GM12865 (cell line): Measurements from ENCODE around the gene AMIGO1.

Experiments
- DNase-seq: peaks from one replicate; pipeline ENCODE4 v3.0.0; 2010; ENCODE audit warnings: low read depth
- H3K4me3 ChIP-seq: 2 replicates; pipeline ENCODE4 v1.5.1; 2011; ENCODE audit warnings: mild to moderate bottlenecking, low read depth, low read length, control low read depth
- TF ChIP-seq, protein P1 (sequence below): IDR thresholded peaks from 2 replicates; pipeline ENCODE4 v1.5.1; 2011; ENCODE audit warnings: low read length, control low read depth, low read depth, inconsistent platforms; ENCODE audit not compliant: insufficient read depth; ENCODE audit errors: missing control alignments

AMIGO1 gene

DNA sequence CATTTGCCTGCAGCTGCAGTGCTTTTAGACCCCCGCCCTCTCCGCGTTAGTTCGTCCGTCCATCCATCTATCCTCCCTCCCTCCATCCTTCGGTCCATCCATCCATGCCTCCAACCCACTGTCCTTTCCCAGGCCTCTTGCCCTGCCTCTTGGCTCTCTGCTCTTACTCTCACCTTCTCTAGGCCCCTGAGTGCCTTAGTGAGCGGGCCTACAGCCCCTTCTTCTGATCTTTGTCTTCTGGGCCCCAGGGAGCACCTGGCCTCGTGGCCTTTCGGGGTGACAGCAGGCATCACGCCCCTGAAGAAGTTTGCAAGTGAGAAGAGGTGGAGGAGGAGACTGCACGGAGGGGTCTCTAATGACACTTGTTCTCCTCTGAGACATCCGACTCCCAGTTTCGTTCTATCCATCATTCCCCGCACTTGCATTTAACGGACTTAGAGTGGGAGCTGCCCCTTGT, 25.0 kb downstream of the AMIGO1 start:
- peak; percentile 18 for DNase-seq
- TF ChIP-seq, protein P1, sequence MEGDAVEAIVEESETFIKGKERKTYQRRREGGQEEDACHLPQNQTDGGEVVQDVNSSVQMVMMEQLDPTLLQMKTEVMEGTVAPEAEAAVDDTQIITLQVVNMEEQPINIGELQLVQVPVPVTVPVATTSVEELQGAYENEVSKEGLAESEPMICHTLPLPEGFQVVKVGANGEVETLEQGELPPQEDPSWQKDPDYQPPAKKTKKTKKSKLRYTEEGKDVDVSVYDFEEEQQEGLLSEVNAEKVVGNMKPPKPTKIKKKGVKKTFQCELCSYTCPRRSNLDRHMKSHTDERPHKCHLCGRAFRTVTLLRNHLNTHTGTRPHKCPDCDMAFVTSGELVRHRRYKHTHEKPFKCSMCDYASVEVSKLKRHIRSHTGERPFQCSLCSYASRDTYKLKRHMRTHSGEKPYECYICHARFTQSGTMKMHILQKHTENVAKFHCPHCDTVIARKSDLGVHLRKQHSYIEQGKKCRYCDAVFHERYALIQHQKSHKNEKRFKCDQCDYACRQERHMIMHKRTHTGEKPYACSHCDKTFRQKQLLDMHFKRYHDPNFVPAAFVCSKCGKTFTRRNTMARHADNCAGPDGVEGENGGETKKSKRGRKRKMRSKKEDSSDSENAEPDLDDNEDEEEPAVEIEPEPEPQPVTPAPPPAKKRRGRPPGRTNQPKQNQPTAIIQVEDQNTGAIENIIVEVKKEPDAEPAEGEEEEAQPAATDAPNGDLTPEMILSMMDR, result no peak
- H3K4me3 ChIP-seq, result peak overlapping the region; percentile 84

DNA sequence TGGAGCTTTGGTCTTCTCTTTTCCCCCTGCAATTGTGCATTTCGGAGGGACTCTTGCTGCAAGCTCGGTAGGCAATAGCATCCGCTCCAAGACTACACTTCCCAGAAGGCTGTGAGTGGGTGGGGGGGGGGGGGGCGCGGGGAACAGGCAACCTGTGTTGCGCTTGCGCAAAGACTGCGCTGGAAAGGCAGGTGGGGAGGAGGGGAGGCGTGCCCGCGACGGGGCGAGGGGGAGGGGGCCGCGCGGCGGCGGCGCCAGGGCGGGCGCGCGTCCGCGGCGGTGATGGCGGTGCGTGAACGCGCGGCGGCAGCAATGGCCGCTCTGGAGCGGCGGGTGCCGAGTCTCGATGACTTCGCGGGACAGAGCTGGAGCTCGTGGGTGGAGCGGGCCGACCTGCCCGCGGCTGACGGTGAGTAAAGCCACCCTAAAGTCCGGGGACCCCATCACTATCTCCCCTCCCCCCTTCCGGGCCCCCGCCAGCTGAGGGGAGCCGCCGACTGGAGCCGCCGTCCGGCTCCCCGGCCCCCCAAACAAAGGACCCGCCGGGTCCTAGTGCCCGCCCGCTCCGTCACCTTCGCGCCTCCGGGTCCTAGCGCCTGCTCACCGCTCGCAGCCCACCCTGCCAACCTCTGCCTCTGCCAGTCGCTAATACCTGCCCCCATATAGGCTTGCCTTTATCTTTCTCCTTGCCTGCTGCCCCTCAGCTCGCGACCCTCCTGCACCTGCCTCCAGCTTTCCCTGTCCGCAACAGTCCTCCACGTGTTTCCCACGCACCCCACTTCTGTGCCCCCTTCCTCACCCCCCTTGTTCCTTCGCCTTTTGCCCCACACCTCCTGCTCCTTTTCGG, 25.6 kb downstream of the AMIGO1 start, which contains the start of gene ATXN7L2:
ATXN7L2 (plus strand) TSS at position 234 of the 847 bp plus-strand sequence; CDS start at position 283, 49 bp downstream.
- DNase-seq, result peak; percentile 95
- peak within 1 kb of the TSS; percentile 84 for H3K4me3 ChIP-seq
- TF ChIP-seq, protein P1, result no peak

DNA sequence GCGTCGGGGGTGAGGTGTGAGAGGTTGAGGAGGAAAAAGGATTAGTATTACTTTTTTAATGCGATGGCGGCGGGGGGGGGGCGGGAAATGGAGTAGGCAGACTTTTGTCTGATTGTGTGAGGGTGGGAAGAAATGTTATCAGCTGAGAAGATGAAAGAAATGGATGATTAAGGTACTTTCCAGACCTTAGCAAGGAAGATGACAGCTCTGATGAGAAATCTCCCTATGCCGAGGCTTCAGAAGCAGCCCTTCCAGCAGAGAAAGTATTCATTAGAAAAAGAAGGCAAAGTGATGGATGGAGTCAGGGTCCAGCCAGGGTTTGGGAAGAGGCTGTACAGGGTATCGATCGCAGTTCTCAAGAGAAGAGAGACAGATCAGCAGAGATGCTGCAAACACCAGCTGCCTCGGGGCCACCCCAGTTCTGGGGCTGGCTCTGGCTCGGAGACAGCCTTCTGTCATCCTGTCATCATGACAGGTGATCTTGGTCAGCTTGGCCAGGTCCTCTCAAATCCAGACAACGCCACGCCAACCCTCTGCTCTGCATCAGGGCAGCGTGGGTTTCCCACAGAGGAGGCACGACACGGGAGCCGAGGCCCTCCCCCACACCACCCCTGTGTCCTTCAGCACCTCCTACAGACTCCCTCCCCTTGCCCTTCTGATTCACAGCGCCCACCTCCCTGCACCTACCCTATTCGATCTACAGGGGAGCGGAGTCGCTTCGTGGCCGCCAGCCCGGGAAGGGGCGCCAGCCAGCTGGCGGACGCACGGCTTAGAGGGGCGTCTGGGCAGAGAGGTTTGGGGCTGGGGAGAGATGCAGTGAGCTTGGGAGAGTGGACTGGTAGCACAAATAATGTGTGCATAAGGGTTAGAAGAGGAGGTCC, 26.5 kb downstream of the AMIGO1 start:
- H3K4me3 ChIP-seq, result peak overlapping the region; percentile 66
- DNase-seq, result no peak
- TF ChIP-seq, protein P1, result no peak

DNA sequence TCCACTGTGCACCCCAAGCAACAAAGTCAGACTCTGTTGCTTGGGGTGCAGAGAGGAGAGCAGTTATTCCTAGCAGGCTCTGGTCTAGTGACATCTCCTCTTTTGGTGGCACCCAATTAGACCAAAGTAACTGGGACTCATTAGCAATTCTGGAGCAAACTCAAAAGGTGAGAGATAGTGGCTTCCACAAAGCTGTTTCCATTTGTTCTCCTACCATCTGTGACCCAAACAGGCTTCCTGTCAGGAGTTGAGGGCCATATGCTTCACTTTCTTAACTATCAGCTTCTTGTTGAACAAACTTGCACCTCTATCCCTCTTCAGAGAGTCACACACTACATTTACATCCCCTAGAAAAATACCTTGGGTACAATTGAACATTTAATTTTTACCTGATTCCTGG, 27.3 kb downstream of the AMIGO1 start:
- no peak overlapping the region for H3K4me3 ChIP-seq
- TF ChIP-seq, protein P1, result no peak
- DNase-seq, result no peak

DNA sequence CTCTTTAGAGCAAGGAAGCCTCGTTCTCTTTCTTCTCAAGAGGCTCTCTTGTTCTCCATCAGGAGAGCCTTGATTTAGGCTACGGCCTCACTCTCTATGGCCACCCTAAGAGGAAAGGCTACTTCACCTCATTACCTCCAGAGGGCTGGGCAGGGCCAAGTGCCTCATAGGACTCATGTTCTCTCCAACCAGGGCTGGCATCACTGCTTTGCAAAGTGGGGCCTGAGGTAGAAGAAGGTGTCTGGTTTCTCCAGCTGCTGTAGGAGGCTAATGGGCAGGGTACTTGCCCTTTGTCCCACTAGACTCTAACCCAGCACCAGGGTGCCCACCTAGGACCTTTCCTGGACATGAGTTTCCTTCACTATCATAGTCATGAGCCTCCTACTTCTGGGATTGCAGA, 27.9 kb downstream of the AMIGO1 start:
- TF ChIP-seq, protein P1, result no peak
- H3K4me3 ChIP-seq, result no peak overlapping the region
- no peak for DNase-seq

DNA sequence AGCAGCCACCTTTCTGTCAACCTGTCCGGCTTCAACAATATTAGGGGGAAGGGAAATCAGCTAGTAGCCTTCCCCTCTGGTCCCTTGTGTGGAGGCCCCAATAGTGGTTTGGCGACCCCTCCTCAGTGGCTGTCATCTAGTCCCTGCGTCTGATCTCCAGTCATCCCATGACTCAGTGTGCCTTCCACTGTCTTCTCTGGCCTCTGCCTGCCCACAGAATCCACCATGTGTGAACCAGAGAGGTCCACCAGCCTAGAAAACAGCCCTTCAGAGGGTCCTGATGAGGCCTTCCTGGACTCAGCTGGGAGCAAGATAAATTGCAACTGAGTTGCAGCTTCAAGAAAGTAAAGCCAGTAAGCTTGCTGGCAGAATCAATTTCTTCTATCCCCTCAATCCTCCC, 29.6 kb downstream of the AMIGO1 start:
- no peak overlapping the region for H3K4me3 ChIP-seq
- TF ChIP-seq, protein P1, result no peak
- DNase-seq, result no peak
